HepG2 (cell line): ENCODE results near the gene TPPP3. TPM values are rescaled to one million over a fixed set of nuclear protein-coding genes. Genes with fewer than 3 reads are reported as not detected.

Source experiments
- ATAC-seq: fragments of 200-7000 bp; cut with Tn5 transposase; 3 replicates; pipeline ENCODE4 v1.9.1; 2020; ENCODE audit warnings: mild to moderate bottlenecking, moderate library complexity
- BruUV-seq: library from RNA; stranded (reverse); fragments of 400-500 nt; replicated peaks from 2 replicates; lab custom pipeline; 2021; lab: Mats Ljungman, UMichigan
- CTCF ChIA-PET: fragments of 300-600 bp; formaldehyde crosslinking; extraction: SDS; loops from one replicate; lab custom pipeline; 2021; ENCODE audit warnings: low total read pairs, inconsistent platforms, low intra/inter-chr PET ratio; lab: Yijun Ruan, JAX
- POLR2A ChIA-PET: fragments of 350-600 bp; sonication (Branson Sonifier 250); formaldehyde crosslinking; loops from one replicate; lab custom pipeline; 2020; ENCODE audit warnings: antibody characterized with exemption, inconsistent platforms; lab: Yijun Ruan, JAX
- DNase-seq: peaks from one replicate; pipeline ENCODE4 v3.0.0-alpha.2; 2015; ENCODE audit warnings: low spot score
- FAIRE-seq: peaks from 3 replicates; lab custom pipeline; 2011; peaks lifted over from hg19 to GRCh38; lab: Jason Lieb, UNC
- H2AFZ ChIP-seq: one replicate; pipeline ENCODE4 v1.6.1; 2011; ENCODE audit warnings: low read length, inconsistent platforms
- H3K27ac ChIP-seq: fragments of 300-600 bp; 3 replicates; pipeline ENCODE4 v1.8.0; 2011; ENCODE audit warnings: mixed run types, mild to moderate bottlenecking, mixed read lengths, low read length, inconsistent platforms; ENCODE audit not compliant: insufficient read depth; ENCODE audit errors: extremely low read length
- H3K27me3 ChIP-seq, 2 experiments: fragments of 200-600 bp in 1 of 2; 2 replicates in 1 of 2; 3 replicates in 1 of 2; pipeline versions ENCODE4 v1.6.0 to v1.8.0; 2011; ENCODE audit warnings: low read length in 2 of 2, mild to moderate bottlenecking in 2 of 2, moderate library complexity in 2 of 2, inconsistent platforms in 1 of 2; ENCODE audit not compliant: insufficient read depth in 2 of 2, control insufficient read depth in 1 of 2
- H3K36me3 ChIP-seq, 2 experiments: fragments of 200-600 bp in 1 of 2; replicated peaks in 1 of 2; 2 replicates in 1 of 2; 3 replicates in 1 of 2; pipeline versions ENCODE4 v1.5.1 to v1.8.0; 2011; ENCODE audit warnings: low read length in 2 of 2, inconsistent platforms in 1 of 2; ENCODE audit not compliant: insufficient read depth in 2 of 2, control insufficient read depth in 1 of 2
- H3K4me1 ChIP-seq: 2 replicates; pipeline ENCODE4 v1.5.1; 2012; ENCODE audit warnings: low read length, inconsistent platforms; ENCODE audit not compliant: insufficient read depth
- H3K4me2 ChIP-seq: 2 replicates; pipeline ENCODE4 v1.6.0; 2011; ENCODE audit warnings: low read depth, low read length, inconsistent platforms
- H3K4me3 ChIP-seq, 3 experiments: fragments of 200-600 bp in 1 of 3; sonication (generic), shearing (Covaris generic) in 1 of 3; replicated peaks in 1 of 3; 2 replicates each; pipeline ENCODE4 v1.5.1; 2011 to 2016; ENCODE audit warnings: low read length in 3 of 3, inconsistent platforms in 2 of 3, low read depth in 2 of 3, mild to moderate bottlenecking in 2 of 3, control low read depth in 1 of 3, mixed read lengths in 1 of 3; ENCODE audit not compliant: insufficient read depth in 1 of 3
- H3K79me2 ChIP-seq: one replicate; pipeline ENCODE4 v1.6.1; 2011; ENCODE audit warnings: low read length, inconsistent platforms; ENCODE audit not compliant: insufficient read depth
- H3K9ac ChIP-seq: 2 replicates; pipeline ENCODE4 v1.6.0; 2011; ENCODE audit warnings: mild to moderate bottlenecking, low read depth, low read length, inconsistent platforms; ENCODE audit not compliant: insufficient read depth
- H3K9me3 ChIP-seq: 2 replicates; pipeline ENCODE4 v1.5.1; 2012; ENCODE audit warnings: mild to moderate bottlenecking, low read length
- H4K20me1 ChIP-seq: 2 replicates; pipeline ENCODE4 v1.6.0; 2011; ENCODE audit warnings: inconsistent platforms, mild to moderate bottlenecking, low read length, moderate library complexity; ENCODE audit not compliant: insufficient read depth
- KDM2A ChIP-seq: sonication (generic); formaldehyde crosslinking; IDR thresholded peaks from 2 replicates; pipeline ENCODE4 v1.4.0; 2020; ENCODE audit warnings: low read depth, missing genetic modification reagents, borderline replicate concordance
- KLF16 ChIP-seq, 2 experiments: sonication (generic) in 1 of 2; formaldehyde crosslinking in 1 of 2; IDR thresholded peaks; 2 replicates each; pipeline versions ENCODE4 v1.6.1 to v1.8.0; 2016 to 2023; ENCODE audit warnings: missing genetic modification reagents in 2 of 2, missing compliant biosample characterization in 1 of 2
- SP5 ChIP-seq: IDR thresholded peaks from 2 replicates; pipeline ENCODE4 v1.6.1; 2016; ENCODE audit warnings: low read depth, borderline replicate concordance
- SRSF1 ChIP-seq: fragments of 200-400 bp; formaldehyde crosslinking; optimal IDR thresholded peaks from 2 replicates; pipeline ENCODE3; 2017; ENCODE audit warnings: mild to moderate bottlenecking, low read depth, low read length, moderate library complexity
- TARDBP ChIP-seq: sonication (generic); formaldehyde crosslinking; IDR thresholded peaks from 2 replicates; pipeline ENCODE4 v1.8.0; 2022; ENCODE audit warnings: mild to moderate bottlenecking, missing genetic modification reagents
- ZNF121 ChIP-seq: sonication (generic); formaldehyde crosslinking; IDR thresholded peaks from 2 replicates; pipeline ENCODE4 v1.5.0; 2020; ENCODE audit warnings: mild to moderate bottlenecking, missing genetic modification reagents
- ZNF17 ChIP-seq: sonication (generic); formaldehyde crosslinking; IDR thresholded peaks from 2 replicates; pipeline ENCODE4 v1.5.0; 2020; ENCODE audit warnings: mild to moderate bottlenecking, missing genetic modification reagents
- ZNF441 ChIP-seq: sonication (generic); formaldehyde crosslinking; IDR thresholded peaks from 2 replicates; pipeline ENCODE4 v1.7.0; 2021; ENCODE audit warnings: missing genetic modification reagents, borderline replicate concordance
- ZNF749 ChIP-seq: sonication (generic); formaldehyde crosslinking; IDR thresholded peaks from 2 replicates; pipeline ENCODE4 v1.8.0; 2022; ENCODE audit warnings: mild to moderate bottlenecking, missing genetic modification reagents, moderate library complexity, borderline replicate concordance
- ZNF792 ChIP-seq: IDR thresholded peaks from 2 replicates; pipeline ENCODE4 v1.6.1; 2016
- ZSCAN30 ChIP-seq: sonication (generic); formaldehyde crosslinking; IDR thresholded peaks from 2 replicates; pipeline ENCODE4 v1.5.0; 2020; ENCODE audit warnings: mild to moderate bottlenecking, missing genetic modification reagents
- WGBS: methylation state at CpG from one replicate; pipeline ENCODE4 v1.1.6; 2017; ENCODE audit warnings: low lambda C conversion rate; 5-methylcytosine and 5-hydroxymethylcytosine counted together
- in situ Hi-C: cut with HindIII; loops from 2 replicates; pipeline ENCODE4 v1.10.0; 2017; ENCODE audit warnings: low pct_unique_long_range_greater_than_20kb; ENCODE audit not compliant: extremely low pct_ligation_motif_present
- intact Hi-C: fragments of 100-400 bp; cut with micrococcal nuclease; formaldehyde crosslinking; loops from one replicate; pipeline ENCODE4 v1.10.0; 2022; ENCODE audit not compliant: unreplicated experiment
- polyA plus RNA-seq, 8 experiments: library from polyadenylated mRNA; depleted of rRNA in 3 of 8; stranded (reverse) in 7 of 8; unstranded in 1 of 8; fragments of >200 nt; fragmentation: Illumina TruSeq in 4 of 8; extraction: Trizol in 4 of 8; gene quantifications; 2 replicates each; pipeline versions ENCODE4 v1.2.1 to v1.2.3, GENCODE V29; 2011 to 2016; ENCODE audit warnings: low read depth in 4 of 8, missing spikeins in 1 of 8, mixed read lengths in 1 of 8; ENCODE audit not compliant: insufficient read depth in 1 of 8
- total RNA-seq, 5 experiments: library from RNA; depleted of rRNA; stranded (reverse); fragments of >200 nt; fragmentation: Illumina TruSeq; extraction: Trizol; gene quantifications; 2 replicates each; pipeline ENCODE4 v1.2.3, GENCODE V29; 2016; ENCODE audit warnings: low read depth in 1 of 5
- TF ChIP-seq, protein P1 (sequence below): sonication (generic); formaldehyde crosslinking; IDR thresholded peaks from 2 replicates; pipeline ENCODE4 v1.9.0; 2022; ENCODE audit warnings: missing genetic modification reagents, mild to moderate bottlenecking, borderline replicate concordance
- TF ChIP-seq, protein P2 (sequence below): sonication (generic); formaldehyde crosslinking; IDR thresholded peaks from 2 replicates; pipeline ENCODE4 v1.8.0; 2022; ENCODE audit warnings: mild to moderate bottlenecking, missing genetic modification reagents; ENCODE audit not compliant: insufficient replicate concordance
- TF ChIP-seq, protein P3 (sequence below): sonication (generic); formaldehyde crosslinking; IDR thresholded peaks from 2 replicates; pipeline ENCODE4 v1.5.0; 2020; ENCODE audit warnings: mild to moderate bottlenecking, missing genetic modification reagents

The TPPP3 gene
- total and polyA plus RNA-seq, 2 of the 13 experiments (the other 11 are each of a cell fraction or from before 2014, with no cell fraction given) = 0.16 to 0.44 TPM

DNA sequence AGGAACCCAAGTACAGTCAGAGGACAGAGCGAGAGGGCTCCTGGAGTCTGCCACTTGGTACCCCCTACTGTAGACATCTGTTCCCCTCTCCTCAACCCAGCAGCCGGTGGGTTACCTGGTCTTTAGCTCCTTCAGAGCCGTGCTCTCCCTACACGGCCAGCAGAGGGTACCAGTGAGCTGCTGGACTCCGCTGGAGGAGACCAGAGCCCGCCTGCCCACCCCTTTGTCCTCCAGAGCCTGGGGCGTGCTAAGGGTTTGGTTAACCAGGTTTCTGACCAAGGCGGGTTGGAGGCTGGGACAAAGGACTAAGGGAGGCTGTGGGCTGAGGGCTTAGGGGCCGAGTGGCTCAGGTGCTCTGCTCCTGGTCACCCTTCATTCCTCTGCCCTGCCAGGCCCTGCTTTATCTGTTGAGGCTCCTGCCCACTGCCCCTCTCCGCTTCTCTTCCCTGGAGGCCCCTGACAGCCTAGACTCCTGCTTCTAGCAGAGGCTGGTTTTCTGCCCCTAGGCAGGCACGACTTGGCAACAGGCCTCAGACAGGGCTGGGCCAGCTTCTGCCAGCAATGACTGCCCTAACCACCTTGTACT, 34.9 kb upstream of the TPPP3 start:
- peak; percentile 74 for ATAC-seq
- intact Hi-C loops = loop anchor here (1.0 to 5.0 kb wide), 3 partner anchors 18 to 54 kb away; partner anchors contain the start of genes AGRP and ATP6V0D1
- peak; percentile 81 for DNase-seq
- in situ Hi-C loops = no loop called here
- Histone ChIP-seq H3K27me3 (peaks cover 4 to 32% of the 10 kb centered on the region in 2 experiments; a peak in 4 of 5 replicates), H3K4me2 (peak overlapping the region; percentile 88), H4K20me1 (no peaks in the 10 kb centered on the region), H3K79me2 (no peaks in the 10 kb centered on the region), H3K9ac (peak overlapping the region; percentile 76), H3K4me3 (peak overlapping the region in 1 of 3 experiments; percentile 22; a peak in 1 of 6 replicates), H3K9me3 (no peaks in the 10 kb centered on the region), H3K36me3 (no peaks in the 10 kb centered on the region), H3K27ac (peak overlapping the region; percentile 32), H2AFZ (no peak overlapping the region), H3K4me1 (peaks cover 52% of the 10 kb centered on the region)
- POLR2A ChIA-PET = interaction anchor here (1.2 to 3.1 kb wide), 7 partner anchors 10 to 168 kb away, joined by 3 to 39 read pairs (median 7); partner anchors contain the start of gene ATP6V0D1
- CTCF ChIA-PET = interaction anchor here (1.0 to 6.5 kb wide), 5 partner anchors 19 to 149 kb away, joined by 3 to 98 read pairs (median 6); partner anchors contain the start of gene PLEKHG4
- peak; percentile 77 for FAIRE-seq
- WGBS = 25% methylated on average over 4 of the region's 11 CpGs
- no TSS peak for BruUV-seq
- TF ChIP-seq SP5 (CRISPR knock-in tag) (peak; percentile 40), SRSF1 (no peak), ZNF749 (CRISPR knock-in tag) (no peak), KLF16 (CRISPR knock-in tag; IDR thresholded peaks at IDR 0.05) (0 out of 4 replicates have a peak, but pooled peaks of 1 of the 2 experiments have one; percentile 61), TARDBP (CRISPR knock-in tag) (peak; percentile 48; the same call in 1 of the 2 replicates), ZNF17 (CRISPR knock-in tag) (no peak), KDM2A (CRISPR knock-in tag) (peak; percentile 81), ZNF121 (0 out of 2 replicates have a peak, but pooled peaks have one; percentile 7), ZSCAN30 (CRISPR knock-in tag) (no peak), ZNF441 (CRISPR knock-in tag) (no peak), ZNF792 (CRISPR knock-in tag) (0 out of 2 replicates have a peak, but pooled peaks have one; percentile 42)
- TF ChIP-seq, protein P1, sequence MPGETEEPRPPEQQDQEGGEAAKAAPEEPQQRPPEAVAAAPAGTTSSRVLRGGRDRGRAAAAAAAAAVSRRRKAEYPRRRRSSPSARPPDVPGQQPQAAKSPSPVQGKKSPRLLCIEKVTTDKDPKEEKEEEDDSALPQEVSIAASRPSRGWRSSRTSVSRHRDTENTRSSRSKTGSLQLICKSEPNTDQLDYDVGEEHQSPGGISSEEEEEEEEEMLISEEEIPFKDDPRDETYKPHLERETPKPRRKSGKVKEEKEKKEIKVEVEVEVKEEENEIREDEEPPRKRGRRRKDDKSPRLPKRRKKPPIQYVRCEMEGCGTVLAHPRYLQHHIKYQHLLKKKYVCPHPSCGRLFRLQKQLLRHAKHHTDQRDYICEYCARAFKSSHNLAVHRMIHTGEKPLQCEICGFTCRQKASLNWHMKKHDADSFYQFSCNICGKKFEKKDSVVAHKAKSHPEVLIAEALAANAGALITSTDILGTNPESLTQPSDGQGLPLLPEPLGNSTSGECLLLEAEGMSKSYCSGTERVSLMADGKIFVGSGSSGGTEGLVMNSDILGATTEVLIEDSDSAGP (CRISPR knock-in tag) = peak; percentile 88
- TF ChIP-seq, protein P2, sequence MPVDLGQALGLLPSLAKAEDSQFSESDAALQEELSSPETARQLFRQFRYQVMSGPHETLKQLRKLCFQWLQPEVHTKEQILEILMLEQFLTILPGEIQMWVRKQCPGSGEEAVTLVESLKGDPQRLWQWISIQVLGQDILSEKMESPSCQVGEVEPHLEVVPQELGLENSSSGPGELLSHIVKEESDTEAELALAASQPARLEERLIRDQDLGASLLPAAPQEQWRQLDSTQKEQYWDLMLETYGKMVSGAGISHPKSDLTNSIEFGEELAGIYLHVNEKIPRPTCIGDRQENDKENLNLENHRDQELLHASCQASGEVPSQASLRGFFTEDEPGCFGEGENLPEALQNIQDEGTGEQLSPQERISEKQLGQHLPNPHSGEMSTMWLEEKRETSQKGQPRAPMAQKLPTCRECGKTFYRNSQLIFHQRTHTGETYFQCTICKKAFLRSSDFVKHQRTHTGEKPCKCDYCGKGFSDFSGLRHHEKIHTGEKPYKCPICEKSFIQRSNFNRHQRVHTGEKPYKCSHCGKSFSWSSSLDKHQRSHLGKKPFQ (CRISPR knock-in tag) = no peak
- TF ChIP-seq, protein P3, sequence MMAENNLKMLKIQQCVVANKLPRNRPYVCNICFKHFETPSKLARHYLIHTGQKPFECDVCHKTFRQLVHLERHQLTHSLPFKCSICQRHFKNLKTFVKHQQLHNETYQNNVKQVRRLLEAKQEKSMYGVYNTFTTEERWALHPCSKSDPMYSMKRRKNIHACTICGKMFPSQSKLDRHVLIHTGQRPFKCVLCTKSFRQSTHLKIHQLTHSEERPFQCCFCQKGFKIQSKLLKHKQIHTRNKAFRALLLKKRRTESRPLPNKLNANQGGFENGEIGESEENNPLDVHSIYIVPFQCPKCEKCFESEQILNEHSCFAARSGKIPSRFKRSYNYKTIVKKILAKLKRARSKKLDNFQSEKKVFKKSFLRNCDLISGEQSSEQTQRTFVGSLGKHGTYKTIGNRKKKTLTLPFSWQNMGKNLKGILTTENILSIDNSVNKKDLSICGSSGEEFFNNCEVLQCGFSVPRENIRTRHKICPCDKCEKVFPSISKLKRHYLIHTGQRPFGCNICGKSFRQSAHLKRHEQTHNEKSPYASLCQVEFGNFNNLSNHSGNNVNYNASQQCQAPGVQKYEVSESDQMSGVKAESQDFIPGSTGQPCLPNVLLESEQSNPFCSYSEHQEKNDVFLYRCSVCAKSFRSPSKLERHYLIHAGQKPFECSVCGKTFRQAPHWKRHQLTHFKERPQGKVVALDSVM (CRISPR knock-in tag) = peak; percentile 91
